Skeletal muscle satellite cell (primary cell): ENCODE results near the gene KCND1.

ENCODE experiments used
- H3K27me3 ChIP-seq: 2 replicates; pipeline ENCODE4 v1.7.0; 2013; ENCODE audit warnings: low read length; ENCODE audit not compliant: control insufficient read depth, insufficient read depth
- H3K36me3 ChIP-seq: 2 replicates; pipeline ENCODE4 v1.7.0; 2013; ENCODE audit warnings: mild to moderate bottlenecking, control low read depth, low read length; ENCODE audit not compliant: insufficient read depth
- H3K4me1 ChIP-seq: 2 replicates; pipeline ENCODE4 v1.7.0; 2013; ENCODE audit warnings: low read length; ENCODE audit not compliant: control insufficient read depth, insufficient read depth
- H3K4me2 ChIP-seq: 2 replicates; pipeline ENCODE4 v1.7.0; 2013; ENCODE audit warnings: mild to moderate bottlenecking, low read length
- H3K4me3 ChIP-seq: 2 replicates; pipeline ENCODE4 v1.7.0; 2013; ENCODE audit warnings: low read length
- H3K9ac ChIP-seq: 2 replicates; pipeline ENCODE4 v1.7.0; 2013; ENCODE audit warnings: mild to moderate bottlenecking, low read depth, low read length, moderate library complexity
- H3K9me3 ChIP-seq: replicated peaks from 2 replicates; pipeline ENCODE4 v1.7.0; 2013; ENCODE audit warnings: mild to moderate bottlenecking, control low read depth, low read length

Gene KCND1

DNA sequence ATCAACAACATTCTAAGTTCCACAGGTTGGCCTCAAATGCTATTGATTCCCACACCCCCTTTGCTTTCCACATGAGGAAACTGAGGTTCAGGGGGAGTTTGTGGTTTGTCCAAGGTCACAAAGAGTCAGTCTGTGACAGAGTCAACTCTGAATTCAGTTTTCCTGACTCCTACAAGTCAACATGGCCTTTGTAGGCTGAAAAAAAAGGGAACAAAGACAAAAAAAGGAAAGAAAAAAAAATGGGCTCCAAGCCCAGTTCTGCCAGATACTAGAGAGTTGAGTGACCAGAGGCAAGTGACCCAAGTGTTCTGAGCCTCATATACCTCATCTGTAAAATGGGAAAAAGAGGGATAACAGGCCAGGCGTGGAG is 36.4 kb downstream of the KCND1 start:
- H3K4me1 ChIP-seq: no peaks in the 10 kb centered on the region
- H3K4me3 ChIP-seq: no peak overlapping the region
- peaks cover 19% of the 10 kb centered on the region for H3K36me3 ChIP-seq
- no peak overlapping the region for H3K9ac ChIP-seq
- no peaks in the 10 kb centered on the region for H3K27me3 ChIP-seq
- no peak overlapping the region for H3K4me2 ChIP-seq
- H3K9me3 ChIP-seq: no peaks in the 10 kb centered on the region

DNA sequence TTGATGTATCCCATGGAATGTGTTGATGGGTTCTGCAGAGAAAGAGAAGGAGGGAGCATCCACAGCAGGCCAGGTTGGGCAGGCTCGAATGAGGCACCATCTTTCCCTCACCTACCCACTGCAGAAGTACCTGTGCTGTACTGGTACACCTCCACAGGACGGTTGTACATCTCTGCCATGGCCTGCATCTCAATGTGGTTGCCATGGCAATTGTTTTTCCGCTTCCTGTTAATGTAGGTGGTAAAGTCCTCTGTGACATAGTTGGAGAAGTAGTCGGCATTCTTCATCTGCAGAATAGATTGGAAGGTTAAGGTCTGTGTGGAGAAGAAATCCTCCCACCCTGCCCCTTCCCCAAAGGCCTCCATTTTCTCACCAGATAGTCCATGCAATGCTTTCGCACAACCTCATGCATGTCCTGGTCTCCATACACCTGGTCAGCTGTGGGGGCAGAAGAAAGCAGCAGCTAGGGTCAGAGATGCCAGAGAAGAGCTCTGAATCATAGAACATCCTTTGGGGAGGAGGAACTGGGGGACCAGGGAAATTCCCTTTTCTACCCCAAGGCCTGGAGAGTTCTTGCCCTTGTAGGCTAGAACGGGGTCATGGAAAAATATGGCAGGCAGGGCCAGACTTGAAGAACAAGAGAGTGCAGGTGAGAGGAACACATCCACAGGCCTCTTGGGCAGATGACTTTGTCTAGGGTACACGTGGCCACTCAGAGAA is 36.9 kb downstream of the KCND1 start:
- Histone ChIP-seq H3K9ac (no peak overlapping the region), H3K27me3 (no peaks in the 10 kb centered on the region), H3K36me3 (peaks cover 20% of the 10 kb centered on the region), H3K4me2 (no peak overlapping the region), H3K4me1 (no peaks in the 10 kb centered on the region), H3K9me3 (no peaks in the 10 kb centered on the region), H3K4me3 (no peak overlapping the region)

DNA sequence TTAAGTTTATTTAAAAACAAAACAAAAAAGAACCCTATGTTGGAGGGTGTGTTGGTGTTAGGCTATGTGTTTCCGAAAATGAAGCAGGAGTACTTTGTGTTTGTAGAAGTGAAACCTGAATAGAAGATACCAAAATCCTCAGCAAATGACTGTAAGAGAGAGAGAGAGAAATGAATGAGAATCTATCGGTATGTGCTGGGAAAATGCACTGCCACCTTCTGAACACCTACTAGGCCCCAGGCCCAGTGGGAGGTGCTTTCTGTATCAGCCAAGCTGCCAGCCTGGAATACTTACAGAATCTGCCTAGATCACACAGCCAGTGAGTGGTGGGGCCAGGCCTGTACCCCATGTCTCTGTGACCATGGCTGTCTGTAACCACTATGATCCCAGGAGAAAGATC is 37.9 kb downstream of the KCND1 start:
- peaks cover 20% of the 10 kb centered on the region for H3K36me3 ChIP-seq
- H3K4me3 ChIP-seq: no peak overlapping the region
- H3K4me1 ChIP-seq: no peaks in the 10 kb centered on the region
- no peaks in the 10 kb centered on the region for H3K27me3 ChIP-seq
- no peak overlapping the region for H3K4me2 ChIP-seq
- no peak overlapping the region for H3K9ac ChIP-seq
- no peaks in the 10 kb centered on the region for H3K9me3 ChIP-seq

DNA sequence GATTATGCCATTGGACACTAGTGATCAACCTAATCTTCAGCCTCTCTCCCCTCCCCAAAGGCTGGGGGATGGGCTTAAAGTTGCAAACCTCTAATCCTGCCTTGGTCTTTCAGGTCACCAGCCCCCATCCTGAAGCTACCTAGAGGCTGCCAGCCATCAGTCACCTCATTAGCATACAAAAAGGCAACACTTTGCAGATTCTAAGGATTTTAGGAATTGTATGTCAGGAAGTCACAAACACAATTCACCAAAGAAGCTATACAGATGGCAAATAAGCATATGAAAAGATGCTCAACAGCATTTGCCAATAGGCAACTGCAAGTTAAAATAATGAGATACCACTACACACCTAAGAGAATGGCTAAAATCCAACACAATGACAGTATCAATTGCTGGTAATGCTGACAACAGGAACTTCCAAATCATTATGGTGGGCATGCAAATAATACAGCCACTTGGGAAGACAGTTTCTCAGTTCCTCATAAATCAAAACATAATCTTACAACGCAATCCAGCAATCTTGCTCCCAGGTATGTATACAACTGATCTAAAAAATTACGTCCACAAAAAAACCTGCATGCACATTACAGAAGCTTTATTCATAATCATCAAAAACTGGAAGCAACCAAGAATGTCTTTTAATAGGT is 43.8 kb downstream of the KCND1 start:
- Histone ChIP-seq H3K4me1 (no peaks in the 10 kb centered on the region), H3K27me3 (no peaks in the 10 kb centered on the region), H3K9ac (no peak overlapping the region), H3K9me3 (no peaks in the 10 kb centered on the region), H3K36me3 (peaks cover 21% of the 10 kb centered on the region), H3K4me3 (no peak overlapping the region), H3K4me2 (no peak overlapping the region)

DNA sequence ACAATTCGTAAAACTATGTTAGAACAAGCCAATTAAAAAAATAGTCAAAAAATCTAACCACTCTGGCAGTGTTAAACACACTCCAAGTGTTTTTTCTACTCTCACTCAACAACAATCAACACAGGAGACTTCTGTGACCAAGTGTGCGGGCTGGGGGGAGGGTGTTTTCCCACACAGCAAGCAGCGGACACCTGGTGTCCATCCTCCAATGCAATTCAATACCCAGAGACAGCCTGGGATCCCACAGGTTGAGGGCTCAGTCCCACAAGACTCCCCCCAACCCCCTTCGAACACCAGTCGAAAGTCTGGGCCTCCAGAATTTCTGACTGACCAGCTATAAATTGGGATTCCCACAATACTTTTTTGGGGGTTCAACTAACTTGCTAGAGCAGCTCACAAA is 44.5 kb downstream of the KCND1 start:
- Histone ChIP-seq H3K9ac (no peak overlapping the region), H3K4me2 (no peak overlapping the region), H3K27me3 (no peaks in the 10 kb centered on the region), H3K36me3 (peaks cover 21% of the 10 kb centered on the region), H3K9me3 (no peaks in the 10 kb centered on the region), H3K4me1 (no peaks in the 10 kb centered on the region), H3K4me3 (no peak overlapping the region)

DNA sequence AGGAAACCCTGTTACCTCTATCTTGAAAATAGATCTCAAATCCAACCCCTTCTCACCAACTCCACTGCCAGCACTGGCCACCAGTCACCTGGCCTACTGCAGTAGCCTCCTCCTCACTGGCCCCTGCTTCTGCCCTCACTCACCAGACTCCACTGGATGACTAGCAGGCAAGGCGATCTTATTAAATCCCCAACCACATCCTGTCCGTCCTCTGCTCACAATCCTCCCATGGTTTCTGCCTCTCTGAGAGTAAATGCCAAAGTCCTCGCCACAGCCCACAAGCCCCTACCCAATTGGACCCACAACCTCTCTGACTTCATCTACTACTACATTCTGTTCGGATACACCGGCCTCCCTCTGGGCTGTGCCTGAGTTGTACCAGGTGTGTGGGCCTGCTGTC is 47.4 kb downstream of the KCND1 start:
- H3K9me3 ChIP-seq: no peaks in the 10 kb centered on the region
- H3K4me1 ChIP-seq: peaks cover 4% of the 10 kb centered on the region
- no peak overlapping the region for H3K4me3 ChIP-seq
- H3K27me3 ChIP-seq: no peaks in the 10 kb centered on the region
- H3K4me2 ChIP-seq: no peak overlapping the region
- peaks cover 16% of the 10 kb centered on the region for H3K36me3 ChIP-seq
- no peak overlapping the region for H3K9ac ChIP-seq

DNA sequence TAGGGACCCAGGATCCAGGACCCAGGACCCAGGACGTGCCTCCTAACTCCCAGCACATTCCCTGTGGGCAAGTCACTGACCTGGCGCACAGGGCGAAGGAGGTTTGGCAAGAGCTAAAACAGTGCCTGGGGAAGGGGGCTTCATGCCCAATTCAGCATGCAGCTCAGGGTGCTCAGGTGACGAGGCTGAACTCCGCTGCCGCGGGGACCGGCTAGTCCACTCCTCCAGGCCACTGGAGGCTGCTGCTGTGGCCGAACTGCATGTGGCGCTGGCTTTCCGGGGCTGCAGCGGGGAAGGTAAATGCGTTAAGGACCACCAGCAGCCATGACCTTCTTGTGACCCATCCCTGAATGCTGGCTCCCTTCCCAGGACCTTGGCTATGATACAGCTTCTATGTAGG is 47.9 kb downstream of the KCND1 start:
- Histone ChIP-seq H3K4me2 (no peak overlapping the region), H3K4me3 (no peak overlapping the region), H3K36me3 (peaks cover 16% of the 10 kb centered on the region), H3K9me3 (no peaks in the 10 kb centered on the region), H3K4me1 (peaks cover 8% of the 10 kb centered on the region), H3K27me3 (no peaks in the 10 kb centered on the region), H3K9ac (no peak overlapping the region)

DNA sequence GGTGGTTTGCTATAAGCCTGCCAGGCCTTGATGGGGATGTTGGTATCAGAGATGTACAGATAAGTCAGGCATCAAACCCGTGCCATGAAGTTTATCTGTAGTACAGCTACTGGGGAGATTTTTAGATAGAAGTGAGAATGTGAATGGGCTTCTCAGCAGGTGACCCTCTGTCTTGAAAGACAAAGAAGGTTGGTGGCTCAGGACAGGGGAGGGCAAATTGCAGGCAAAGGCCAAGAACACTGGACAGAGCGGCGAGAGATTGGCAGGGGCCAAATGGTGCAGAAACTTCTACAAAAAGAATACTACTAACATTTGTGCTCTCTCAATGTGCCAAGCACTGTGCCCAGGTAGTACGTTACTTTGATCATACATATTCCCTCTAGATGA is 50.9 kb downstream of the KCND1 start:
- H3K9me3 ChIP-seq: no peaks in the 10 kb centered on the region
- H3K4me2 ChIP-seq: no peak overlapping the region
- H3K36me3 ChIP-seq: peaks cover 12% of the 10 kb centered on the region
- H3K4me3 ChIP-seq: no peak overlapping the region
- no peak overlapping the region for H3K9ac ChIP-seq
- H3K27me3 ChIP-seq: no peaks in the 10 kb centered on the region
- peaks cover 16% of the 10 kb centered on the region for H3K4me1 ChIP-seq

DNA sequence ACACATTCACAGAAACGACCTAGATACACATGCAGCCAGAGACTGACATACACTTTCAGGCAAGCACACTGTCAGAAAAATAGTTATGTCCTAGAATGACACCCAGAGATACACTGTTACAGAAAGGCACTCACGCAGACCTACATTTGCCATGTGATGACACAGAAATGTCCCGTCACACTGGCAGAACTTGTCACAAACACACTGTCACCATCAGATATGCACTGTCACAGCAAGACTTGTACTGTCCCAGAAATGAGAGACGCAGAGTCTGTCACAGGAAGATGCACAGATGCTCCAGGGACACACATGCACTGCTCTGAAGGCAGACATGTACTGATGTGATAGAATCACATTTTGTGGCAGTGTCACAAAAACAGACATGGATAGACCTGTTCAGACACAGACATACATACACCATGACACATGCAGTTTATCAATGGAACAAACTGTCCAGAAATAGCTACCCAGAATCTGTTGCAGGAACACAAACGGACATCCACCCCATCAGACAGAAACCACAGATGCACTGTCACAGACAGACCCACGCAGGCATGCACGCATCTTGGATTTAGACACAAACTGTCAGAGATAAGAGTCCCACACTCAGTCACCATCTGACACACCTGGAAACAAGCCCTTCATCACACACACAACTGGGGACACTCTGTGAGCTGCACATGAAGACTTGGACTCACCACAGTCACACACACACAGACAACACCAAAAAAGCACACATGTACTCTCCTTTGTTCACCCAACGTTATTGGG is 51.5 kb downstream of the KCND1 start:
- Histone ChIP-seq H3K36me3 (peaks cover 9% of the 10 kb centered on the region), H3K4me3 (no peak overlapping the region), H3K27me3 (no peaks in the 10 kb centered on the region), H3K9me3 (no peaks in the 10 kb centered on the region), H3K9ac (no peak overlapping the region), H3K4me2 (peak overlapping the region; percentile 84), H3K4me1 (peaks cover 16% of the 10 kb centered on the region)

DNA sequence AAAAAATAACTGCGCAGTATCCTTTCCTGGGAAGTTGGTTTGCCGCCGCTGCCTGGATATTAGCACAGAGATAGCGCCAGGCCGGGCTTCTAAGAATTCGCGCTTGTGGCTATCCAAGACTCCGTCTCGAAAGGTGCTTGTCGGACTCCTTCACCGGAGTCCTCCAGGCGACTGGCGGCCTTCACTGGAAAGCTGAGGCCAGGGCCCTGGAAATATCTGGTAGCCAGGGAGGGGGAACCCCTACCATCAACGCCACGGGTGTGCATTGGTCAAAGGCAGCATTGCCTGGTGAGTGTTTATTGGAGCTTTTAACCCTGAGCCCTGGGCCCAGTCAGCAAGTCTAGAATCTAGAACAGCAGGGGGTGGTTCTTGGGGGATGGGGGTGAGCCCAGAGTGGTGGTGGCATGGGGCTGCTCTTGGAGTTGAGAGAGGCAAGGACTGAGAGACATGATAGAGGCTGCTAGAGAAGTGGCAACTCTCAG is 52.2 kb downstream of the KCND1 start:
- Histone ChIP-seq H3K9ac (peak overlapping the region; percentile 20), H3K4me1 (peaks cover 16% of the 10 kb centered on the region), H3K4me2 (peak overlapping the region; percentile 84), H3K27me3 (no peaks in the 10 kb centered on the region), H3K4me3 (peak overlapping the region; percentile 71), H3K9me3 (no peaks in the 10 kb centered on the region), H3K36me3 (peaks cover 9% of the 10 kb centered on the region)

DNA sequence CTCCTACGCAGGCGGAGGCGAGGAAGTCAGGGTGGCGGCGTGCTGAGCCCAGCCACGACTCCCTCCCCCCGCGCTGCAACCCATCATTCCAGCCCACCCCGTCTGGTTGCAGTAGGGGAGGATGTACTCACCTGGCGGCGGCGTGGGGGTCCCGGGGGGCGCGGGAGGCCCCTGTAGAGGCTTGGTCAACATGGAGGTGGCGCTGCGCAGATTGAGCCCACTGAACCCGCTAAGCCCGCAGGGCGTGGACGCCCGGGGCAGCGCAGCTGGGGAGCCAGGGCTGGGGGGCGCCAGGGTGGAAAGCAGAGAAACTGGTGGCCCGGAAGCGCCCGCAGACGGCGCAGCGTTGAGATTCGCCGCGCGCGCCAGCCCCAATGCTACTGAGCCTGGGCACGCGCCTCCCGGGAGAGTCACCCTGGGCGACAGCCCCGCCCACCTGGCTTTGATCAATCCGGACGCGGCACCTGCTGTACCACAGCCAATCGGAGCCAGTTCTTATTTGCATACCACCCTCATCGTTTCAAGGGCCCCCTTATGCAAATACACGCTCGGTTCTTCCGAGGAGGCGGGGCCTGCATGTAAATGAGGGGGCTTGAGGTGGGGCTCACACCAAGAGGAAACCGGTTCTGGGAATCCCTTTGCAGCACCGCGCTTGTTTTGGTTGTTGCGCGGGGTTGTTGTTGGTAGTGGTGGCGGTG is 52.9 kb downstream of the KCND1 start, which contains the start of gene PIM2:
Gene PIM2 (minus strand): TSS at position 382 of the 698 bp plus-strand sequence. CDS start 190 bp downstream, at position 192.
- Histone ChIP-seq H3K4me2 (peak within 1 kb of the TSS; percentile 84), H3K36me3 (peaks cover 9% of the 10 kb centered on the region), H3K9ac (peak within 1 kb of the TSS; percentile 63), H3K9me3 (no peaks in the 10 kb centered on the region), H3K4me1 (peaks cover 16% of the 10 kb centered on the region), H3K27me3 (no peaks in the 10 kb centered on the region), H3K4me3 (peak within 1 kb of the TSS; percentile 71)
